Fibroblast of skin of abdomen (primary cell): ENCODE measurements around the gene CSRP1.
"Not testable (repeated sequence)": the region's sequence is repeated elsewhere in the genome, so short reads cannot be mapped to it uniquely, and the experiment has no call there.

Experiments
- DNase-seq: peaks from one replicate; pipeline ENCODE4 v3.0.0-alpha.2; 2013

CSRP1 gene

DNA sequence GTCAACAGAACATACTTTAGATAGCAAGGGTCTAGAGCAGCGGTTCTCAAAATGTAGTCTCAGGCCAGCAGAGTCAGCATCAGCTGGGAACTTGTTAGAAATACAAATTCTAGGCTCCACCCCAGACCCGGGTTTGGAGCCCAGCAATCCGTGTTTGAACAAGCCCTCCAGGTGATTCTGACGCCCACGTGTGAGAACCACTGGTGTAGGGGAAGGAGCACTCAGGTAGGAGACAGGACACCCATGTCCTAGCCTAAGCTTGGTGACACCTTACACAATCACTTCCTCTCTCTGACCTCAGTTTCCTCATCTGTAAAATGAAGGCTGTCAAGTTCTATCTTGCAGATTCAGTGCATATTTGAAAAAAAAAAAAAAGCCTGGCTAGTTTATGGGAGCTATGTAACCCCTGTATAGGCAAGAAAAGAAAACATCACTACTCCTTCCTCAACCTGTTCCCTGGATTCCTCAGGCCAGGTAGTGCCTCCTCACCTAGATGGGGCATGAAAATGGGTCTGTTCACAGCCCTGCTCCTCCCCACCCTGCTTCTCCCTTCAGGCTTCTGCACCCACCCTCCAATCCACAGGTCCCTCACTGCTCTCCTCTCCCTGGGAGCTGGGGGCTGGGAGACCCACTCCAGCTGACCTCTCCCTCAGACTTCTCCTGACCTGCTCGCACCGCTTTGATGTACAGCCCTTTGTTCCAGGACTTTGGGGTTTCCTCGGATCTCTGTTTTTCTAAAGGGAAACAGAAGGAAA is 30.8 kb downstream of the CSRP1 start:
- DNase-seq: no peak

DNA sequence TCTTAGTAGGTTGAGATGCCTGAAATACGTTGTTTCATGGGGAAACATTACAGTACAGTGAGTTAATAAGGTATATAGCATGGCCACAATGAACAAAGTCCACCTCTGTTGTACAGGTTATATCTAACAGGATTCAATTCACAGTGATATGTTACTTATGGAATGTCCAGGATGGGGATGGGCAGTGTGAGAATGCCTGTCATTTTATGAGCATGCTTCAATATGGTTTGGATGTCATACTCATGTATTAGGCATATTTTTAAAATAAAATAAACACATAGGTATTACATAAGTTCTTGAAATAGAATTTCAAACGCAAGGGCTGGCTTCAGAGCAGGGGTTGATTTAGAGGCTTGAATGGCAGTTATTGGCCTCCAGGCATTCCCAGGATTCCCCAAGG is 31.8 kb downstream of the CSRP1 start:
- peak; percentile 63 for DNase-seq

DNA sequence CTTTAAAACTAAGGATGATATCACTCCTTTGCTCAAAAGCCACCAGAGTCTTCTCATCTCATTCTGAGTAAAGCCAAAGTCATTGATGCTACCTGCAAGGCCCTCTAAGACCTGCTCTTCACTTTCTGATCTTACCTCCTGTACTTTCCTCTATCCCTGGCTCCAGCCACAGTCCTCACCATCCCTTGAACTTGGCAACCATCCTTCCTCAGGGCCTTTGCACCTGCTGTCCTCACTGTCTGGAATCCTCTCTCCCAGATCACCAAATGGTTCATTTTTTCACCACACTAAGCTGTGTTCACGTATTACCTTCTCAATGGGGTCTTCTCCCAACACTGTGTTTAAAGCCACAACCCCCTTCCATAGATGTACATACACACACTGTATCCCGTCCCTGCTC is 33.6 kb downstream of the CSRP1 start:
- DNase-seq: no peak

DNA sequence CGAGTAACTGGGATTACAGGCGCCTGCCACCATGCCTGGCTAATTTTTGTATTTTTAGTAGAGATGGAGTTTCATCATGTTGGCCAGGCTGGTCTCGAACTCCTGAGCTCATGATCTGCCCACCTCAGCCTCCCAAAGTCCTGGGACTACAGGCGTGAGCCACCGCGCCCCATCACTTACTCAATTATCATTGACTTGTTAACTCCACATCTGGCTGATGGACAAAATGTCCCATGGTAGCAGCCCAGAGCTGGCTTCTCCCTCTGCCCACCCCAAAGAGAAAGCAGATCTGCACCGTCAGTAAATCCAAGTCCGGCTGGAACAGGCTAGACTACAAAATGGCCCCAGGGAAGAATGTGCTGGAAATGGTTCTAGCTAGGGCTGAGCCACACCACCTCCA is 34.6 kb downstream of the CSRP1 start:
- DNase-seq: not testable (repeated sequence)

DNA sequence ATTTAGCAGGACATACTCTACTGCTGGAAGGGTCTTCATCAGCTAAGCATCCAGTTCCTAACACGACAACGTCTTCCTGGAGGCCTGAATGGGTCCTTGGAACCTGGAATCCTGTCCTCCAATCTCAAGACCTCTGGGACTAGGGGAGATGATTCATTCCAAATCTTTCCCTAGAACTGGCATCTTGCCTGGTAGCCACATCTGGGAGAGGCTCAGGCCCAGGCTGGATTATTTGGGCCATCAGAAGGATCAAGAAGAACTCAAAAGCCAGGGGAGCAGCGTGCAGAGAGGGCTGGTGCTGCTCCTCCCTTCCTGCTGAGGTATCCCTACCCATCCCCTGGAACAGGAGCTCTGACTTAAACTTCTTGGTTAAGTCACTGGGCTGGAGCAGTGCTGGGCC is 35.2 kb downstream of the CSRP1 start:
- DNase-seq: peak; percentile 79

DNA sequence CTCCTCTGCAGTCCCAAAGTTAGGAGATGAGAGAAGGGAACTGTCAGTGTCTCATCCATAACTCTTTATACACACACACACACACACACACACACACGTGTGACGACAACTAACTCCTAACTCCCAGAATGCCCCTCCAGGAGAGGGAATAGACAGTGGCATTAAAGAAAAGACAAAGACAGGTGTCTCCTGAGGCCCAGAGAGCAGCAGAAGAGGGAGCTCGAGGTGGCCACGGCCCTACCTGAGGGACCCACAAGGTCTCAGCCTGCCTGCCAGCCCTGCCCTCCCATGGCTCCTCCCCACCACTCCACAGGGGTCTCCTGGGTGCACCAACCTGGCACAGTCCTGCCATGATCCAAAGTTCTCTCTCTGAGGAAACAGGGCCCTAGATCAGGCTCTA is 36.3 kb downstream of the CSRP1 start:
- no peak for DNase-seq

DNA sequence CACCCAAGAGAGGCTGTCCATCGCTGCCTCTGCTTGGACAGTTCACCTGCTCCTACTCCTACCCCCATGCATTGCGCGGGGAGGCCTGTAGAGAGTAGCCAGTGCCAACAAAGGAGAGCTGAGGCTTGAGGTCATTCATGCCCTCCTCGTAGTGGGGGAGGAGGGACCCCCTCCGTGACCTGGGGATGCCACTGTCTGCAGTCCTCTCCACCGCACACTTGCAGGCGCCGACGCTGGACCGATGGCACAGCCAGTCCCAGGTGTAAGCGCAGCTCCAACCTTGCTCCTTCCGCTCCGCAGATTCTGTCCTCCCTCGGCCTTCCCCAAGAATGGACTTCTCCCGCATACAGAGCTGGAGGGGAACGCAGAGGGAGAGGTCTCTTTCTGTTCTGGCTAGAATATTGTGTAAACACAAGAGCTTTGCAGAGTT is 37.3 kb downstream of the CSRP1 start:
- no peak for DNase-seq

DNA sequence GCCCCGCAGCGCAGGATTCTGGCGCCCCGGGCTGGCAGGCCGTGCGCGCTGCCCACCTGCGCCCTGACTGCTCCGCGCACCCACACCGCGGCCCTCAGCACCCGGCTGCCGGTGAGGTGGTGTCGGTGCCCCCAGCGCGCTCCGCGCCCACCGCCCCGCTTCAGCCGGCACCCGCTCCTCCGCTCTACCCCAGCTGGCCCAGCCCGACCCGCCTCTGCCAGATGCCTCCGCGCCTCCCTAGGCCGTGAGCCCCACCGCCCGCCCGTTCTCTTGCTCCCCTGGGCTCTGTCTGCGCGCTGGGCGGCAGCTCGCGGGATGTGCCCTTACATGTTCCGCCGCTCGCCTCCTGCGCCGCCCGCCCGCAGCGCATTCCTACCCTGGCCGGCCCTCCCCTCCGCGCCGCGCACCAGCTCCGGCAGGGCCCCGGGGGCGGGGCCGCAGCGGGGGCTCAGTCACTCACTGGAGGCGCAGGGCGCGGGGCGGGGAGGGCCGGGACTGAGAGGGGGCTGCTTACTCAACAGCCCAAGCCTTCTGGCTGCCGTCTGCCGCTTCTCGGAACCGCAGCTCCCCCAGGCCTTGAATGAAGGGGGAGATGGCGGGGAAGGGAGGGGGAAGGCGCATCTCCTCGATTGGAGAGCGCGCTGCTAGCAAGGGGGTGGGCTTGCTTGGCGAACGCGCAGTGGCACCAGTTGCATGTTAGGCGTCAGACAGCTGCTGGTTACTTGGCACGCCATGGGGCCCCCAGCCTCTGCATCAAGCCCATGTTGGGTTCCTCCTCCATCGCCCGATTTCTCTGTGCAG is 37.9 kb downstream of the CSRP1 start, which contains the start of gene PHLDA3:
TSS of gene PHLDA3 (minus strand) at position 345 of the 801 bp plus-strand sequence. CDS start 402 bp downstream, outside the sequence.
- peak; percentile 96 for DNase-seq

DNA sequence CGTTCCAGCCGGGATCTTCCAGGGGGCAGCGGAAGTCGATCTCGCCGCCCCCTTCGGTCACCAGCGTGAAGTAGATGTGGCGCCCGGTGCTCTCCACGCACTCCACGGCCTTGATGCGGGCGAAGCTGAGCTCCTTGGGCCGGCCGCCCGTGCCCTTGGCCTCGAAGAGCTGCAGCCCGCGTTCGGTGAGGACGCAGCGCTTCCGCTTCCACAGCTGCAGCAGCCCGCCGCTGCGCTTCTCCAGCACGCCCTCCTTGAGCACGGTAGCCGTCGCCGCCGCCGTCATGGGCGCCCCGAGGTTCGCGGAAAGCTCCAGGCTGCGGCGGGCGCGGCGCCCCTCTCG is 38.5 kb downstream of the CSRP1 start:
- DNase-seq: no peak

DNA sequence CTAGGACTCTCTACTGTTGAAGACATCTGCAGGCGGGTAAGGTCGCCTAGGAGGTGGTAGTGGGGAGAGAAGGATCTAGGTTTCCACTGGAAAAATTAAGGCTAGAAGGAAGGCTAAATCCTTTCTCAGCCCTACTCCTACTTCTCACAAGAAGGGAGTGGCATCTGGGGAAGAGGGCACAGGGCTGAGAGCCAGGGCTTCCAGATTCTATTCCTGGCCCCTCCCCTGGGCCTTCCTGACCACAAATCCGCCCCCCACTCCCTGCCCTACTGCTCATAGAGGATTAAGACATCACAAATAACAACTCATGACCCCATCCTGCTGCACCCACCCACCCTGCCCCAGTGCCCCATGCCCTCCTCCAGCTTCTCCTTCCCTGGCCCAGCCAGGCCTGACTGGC is 40.4 kb downstream of the CSRP1 start:
- no peak for DNase-seq

DNA sequence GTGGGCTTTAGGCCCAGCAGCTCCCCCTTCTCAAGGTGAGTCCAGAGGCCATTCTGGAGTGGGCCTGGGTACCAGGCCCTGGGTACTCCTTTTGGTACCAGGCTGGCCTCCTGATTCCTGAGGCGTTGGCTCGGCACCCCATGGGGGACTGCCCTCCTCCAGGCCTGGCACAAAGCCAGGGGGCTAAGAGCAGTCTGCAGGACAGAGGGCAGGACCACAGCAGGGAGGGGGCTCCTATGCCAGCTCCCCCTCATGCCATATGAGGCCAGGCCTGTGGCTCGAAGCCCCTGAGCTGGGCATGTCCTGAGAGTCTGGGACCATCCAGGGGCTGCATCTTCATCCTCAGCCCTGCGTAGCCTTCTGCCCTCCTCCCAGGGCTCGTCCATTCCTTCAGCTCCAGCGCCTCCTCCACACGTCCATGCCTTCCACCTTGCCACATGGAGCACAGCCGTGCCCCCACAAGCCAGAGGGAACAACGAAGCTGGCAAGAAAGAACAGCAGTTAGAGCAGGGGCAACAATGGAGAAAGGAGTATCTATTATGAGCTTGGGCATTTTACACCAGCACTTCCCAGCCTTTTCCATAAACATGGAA is 41.1 kb downstream of the CSRP1 start:
- no peak for DNase-seq

DNA sequence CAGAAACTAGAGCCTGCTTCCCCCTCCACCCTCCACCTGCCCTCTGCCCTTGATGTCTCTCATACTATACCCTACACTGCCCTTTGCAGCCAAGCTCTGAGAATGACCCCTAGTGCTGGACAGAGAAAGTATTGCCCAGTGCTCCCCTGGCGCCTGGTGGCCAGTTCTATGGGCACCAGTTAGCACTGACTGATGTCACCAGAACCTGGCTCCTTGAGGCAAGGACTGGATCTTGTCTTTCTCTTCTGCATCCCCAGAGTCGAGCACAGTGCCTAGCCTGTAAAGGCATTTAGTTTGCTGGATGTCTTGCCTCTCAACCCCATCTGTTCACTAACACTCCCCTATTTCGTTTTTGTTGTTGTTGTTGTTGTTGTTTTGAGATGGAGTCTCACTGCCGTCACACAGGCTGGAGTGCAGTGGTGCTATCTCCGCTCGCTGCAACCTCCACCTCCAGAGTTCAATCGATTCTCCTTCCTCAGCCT is 43.8 kb downstream of the CSRP1 start:
- no peak for DNase-seq

DNA sequence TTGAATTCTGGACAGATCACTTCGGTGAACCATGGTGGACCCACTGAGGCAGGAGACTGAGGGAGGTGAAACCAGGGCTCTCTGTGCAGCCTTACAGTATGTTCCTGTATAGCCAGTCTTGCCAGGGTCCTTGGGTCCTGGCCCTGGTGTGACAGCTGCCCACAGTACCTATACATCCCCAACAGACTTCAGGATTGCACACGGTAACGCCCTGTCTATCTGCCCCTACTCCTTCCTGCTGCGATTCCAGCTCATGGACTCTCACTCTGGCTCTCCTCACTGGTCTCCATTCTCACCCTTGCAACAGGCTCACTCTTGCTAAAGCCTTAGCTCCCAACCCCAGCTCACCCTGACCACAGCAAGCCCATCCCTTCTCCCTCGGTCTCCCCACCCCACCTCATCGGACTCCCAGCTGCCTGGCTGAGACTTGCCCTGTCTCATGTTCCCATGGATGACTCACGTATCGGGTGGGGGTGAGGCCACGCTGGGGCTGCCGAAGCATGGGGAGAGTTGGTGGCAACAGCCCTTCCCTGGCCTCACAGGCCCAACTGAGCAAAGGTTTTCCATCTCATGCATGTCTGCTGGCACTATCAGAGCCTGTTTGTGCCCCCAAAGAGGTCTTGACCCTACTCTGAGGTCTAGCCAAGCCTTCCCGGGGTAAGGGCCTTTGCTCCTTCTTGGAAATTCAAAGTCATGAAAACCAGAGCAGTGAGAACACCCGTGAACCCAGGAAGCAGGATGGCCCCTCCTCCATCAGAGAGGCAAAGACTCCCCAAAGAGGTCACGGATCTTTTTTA is 45.1 kb downstream of the CSRP1 start:
- peak; percentile 98 for DNase-seq

DNA sequence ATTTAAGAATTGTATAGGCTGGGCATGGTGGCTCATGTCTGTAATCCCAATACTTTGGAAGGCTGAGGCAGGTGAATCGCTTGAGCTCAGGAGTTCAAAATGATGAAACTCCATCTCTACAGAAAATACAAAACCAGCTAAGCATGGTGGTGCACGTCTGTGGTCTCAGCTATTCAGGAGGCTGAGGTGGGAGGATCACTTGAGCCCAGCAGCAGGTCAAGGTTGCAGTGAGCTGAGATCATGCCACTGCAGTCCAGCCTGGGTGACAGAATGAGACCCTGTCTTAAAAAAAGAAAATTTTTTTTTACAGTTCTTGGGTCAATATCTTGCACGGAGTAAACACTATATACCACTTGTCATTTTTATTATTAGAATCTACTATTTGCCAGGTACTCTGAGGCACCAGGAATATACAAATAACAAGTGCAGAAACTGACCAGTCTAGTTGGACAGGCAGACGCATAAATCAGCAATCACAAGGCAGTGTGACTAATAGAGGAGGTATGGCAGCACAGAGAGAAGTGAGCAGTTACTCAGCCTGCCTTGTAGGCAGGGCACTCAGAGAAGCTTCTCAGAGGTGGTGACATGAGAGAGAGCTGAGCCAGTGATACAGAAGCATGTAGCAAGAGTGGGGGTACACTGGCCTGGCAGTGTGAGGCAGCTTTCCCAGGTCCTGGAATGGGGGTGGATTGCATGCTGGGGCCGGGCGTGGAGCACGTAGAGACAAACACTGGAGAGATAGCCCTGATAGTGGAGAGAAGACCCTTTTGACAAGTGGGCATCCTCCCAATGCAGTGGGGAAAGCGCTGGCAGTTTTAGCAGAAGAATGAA is 45.9 kb downstream of the CSRP1 start:
- DNase-seq: peak; percentile 97

DNA sequence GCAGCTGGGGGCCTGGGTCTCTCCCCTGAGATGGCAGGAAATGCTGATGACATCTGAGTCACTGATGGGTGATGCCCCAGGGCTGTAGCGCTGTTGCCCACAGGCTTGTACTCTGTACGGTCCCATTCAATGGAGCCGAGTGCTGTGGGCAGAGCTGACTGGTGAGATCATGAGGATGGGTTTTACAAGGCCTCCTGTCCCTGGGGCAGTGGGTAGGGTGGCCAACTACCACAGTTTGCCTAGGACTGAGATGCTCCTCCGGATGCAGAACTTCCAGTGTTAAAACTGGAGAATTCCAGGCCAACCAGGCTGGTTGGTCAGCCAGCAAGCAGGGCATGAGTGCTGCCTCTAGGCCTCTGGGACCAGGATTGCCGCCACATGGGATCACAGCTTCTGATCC is 47.1 kb downstream of the CSRP1 start:
- no peak for DNase-seq

DNA sequence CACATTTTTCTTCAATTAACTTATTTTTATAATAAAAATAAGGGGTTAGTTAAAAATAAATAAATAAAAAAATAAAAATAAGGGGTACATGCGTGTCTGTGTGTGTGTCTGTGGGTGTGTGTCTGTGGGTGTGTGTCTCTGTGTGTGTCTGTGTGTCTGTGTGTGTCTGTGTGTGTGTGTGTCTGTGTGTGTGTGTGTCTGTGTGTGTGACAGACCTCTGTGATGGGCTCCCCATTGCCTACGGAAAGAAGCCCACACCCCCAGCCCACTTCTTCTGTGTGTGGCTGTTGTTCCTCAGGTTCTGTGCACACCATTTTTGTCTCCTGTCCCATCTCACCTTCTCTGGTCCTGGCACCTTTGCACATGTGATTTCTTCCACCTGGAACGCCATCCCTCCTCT is 47.9 kb downstream of the CSRP1 start:
- DNase-seq: no peak

DNA sequence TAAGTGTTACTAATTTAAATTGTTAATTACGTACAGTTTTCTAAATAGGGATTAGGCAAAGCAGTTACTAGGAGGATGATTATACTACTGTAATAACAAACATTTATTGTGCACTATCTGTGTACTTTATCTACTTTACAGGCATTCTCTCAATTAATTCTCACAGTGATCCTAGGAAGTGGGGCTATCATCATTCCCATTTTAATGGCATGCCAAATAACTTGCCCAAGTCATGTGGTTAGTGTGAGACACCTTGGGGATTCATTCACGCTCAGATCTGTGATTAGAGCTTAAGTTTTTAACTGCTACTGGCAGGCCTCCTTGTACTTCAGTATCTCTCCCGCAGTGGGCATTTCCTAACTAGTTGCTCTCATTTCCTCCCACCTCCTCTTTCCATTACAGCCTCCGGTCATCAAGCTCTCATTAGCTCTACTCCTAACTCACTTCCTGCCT is 49.4 kb downstream of the CSRP1 start:
- DNase-seq: no peak

DNA sequence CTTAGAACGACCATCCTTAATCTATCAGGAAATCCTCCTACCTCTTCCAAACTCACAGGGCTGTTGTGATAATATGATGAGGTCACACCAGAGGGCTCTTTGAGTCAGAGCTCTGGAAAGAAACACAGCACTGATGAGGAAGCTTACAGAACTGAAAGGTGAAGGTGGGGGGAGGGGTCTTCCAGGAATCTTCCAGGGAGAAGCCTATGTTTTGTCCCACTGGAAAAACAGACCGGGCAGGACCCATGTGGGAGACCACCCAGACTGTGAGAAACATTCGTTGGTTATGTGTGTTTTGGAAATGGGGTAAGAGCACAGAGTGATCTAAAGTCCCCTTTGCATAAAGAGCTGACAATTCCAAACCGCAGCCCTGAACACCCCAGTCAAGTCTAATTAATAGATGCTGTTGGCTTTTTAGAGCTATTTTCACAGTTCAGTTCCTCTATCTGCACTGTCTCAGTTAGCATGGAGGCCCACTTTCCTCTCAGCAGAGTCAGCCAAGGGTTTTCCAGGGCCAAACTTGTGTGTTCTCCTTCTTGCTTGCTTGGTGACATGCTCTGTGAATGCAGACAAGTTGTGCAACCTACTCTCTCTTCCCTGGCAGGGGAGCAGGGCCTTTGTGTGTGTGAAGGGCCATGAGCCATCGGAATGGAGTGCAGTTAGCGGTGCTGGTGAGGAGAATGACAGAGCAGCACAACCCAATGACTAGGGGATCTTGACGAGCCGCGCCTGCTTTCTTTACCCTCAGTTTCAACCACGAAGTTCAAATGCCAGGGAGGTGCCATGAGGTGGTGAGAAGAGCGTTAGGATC is 50.2 kb downstream of the CSRP1 start:
- DNase-seq: peak; percentile 98

DNA sequence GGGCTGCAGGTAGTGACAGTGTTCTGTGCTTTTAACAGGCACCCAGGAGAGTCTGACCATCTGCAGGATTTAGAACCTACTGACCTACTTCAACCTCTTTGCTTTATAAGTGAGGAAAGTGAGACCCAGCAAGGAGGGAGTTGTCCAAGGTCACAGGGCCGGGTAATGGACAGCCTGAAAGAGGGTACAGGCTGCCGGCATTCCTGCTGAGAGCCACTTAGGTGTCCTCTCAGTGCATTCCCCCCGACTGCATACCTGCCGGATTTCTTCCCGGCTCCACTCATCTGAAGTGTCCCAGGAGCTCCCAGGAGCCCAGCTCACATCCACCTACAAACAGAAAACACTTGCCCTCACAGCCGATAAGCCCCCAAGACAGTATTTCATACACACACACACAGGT is 51.8 kb downstream of the CSRP1 start:
- DNase-seq: no peak

DNA sequence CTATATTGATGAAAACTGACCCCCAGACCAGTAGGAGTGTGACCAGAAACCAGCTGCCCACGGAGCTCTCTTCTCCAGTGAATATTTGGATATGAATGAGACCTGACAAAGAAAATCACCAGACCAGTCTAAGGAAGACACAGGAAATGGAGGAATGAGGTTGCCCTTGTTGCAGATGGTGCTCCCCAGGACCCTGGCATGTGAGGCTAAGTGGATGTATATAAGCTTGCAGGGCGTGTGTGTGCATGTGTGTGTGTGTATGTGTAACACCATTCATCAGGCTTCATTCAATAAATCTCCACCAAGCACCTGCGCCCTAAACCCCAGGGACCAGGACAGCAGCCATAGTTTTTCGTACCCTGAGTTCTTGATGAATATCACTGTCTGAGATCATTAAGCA is 52.3 kb downstream of the CSRP1 start:
- DNase-seq: no peak

DNA sequence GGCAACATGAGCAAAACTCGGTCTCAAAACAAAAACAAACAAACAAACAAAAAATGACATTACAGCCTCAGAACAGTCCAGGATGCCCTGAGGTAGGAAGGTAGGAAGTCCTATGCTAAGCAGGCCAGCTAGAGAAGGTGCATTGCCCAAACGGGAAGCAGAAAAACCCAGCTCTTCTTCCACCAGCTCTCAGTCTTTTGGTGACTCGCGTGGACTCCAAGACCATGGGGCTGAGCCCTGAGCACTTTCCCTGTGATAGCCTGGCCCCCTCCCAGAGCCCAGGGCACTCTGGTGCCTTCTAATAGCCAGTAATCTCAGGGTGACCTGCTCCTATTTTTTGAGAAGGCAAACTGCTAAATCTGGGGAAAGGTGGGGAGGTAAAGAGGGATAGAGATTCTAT is 54.1 kb downstream of the CSRP1 start:
- no peak for DNase-seq
